ENCODE results near the gene TNFRSF8.

GRCh38 chr1:12100071-12100470 is 37.0 kb downstream of the TNFRSF8 start:
- no peak for TF ChIP-seq ZBTB43 (CRISPR knock-in tag; IDR thresholded peaks at IDR 0.05)
- no peak for TF ChIP-seq FOXP1 (CRISPR knock-in tag; IDR thresholded peaks at IDR 0.05; ENCODE audit: borderline replicate concordance)
- no peak for TF ChIP-seq USF2 (CRISPR knock-in tag; IDR thresholded peaks at IDR 0.05)
- TF ChIP-seq GRHL2 (CRISPR knock-in tag; IDR thresholded peaks at IDR 0.05; ENCODE audit: insufficient replicate concordance, severe bottlenecking), result no peak
- TF ChIP-seq CTCF (IDR thresholded peaks at IDR 0.05), result no peak
- no peak for TF ChIP-seq TP53 (CRISPR knock-in tag; IDR thresholded peaks at IDR 0.05)
- TF ChIP-seq NR2C2 (CRISPR knock-in tag; IDR thresholded peaks at IDR 0.05), result no peak
- TF ChIP-seq ZNF281 (CRISPR knock-in tag; IDR thresholded peaks at IDR 0.05), result no peak
- no peak for TF ChIP-seq NFYB (CRISPR knock-in tag; conservative IDR thresholded peaks at IDR 0.05; ENCODE audit: low read depth)
- TF ChIP-seq NR3C1 (CRISPR knock-in tag; conservative IDR thresholded peaks at IDR 0.05; ENCODE audit: low read depth), result no peak
